HCT116 (cell line): ENCODE measurements around the gene M1AP. TPM values are rescaled to one million over a fixed set of nuclear protein-coding genes. Genes with fewer than 3 reads are reported as not detected.

Source experiments
- ATAC-seq: fragments of 200-7000 bp; cut with Tn5 transposase; 2 replicates; pipeline ENCODE4 v1.9.1; 2020; ENCODE audit warnings: mild to moderate bottlenecking, moderate library complexity
- BruUV-seq: library from RNA; stranded (reverse); fragments of 400-500 nt; replicated peaks from 2 replicates; lab custom pipeline; 2021; lab: Mats Ljungman, UMichigan
- CTCF ChIA-PET: fragments of 300-600 bp; sonication (Branson Sonifier 250); formaldehyde crosslinking; loops from one replicate; lab custom pipeline; 2021; ENCODE audit warnings: antibody characterized with exemption; lab: Charles Lee
- POLR2A ChIA-PET: fragments of 300-600, 350-600 bp; sonication (Branson Sonifier 250); formaldehyde crosslinking; loops from one replicate; lab custom pipeline; 2021; ENCODE audit warnings: antibody characterized with exemption; lab: Charles Lee
- RAD21 ChIA-PET, 2 experiments: fragments of 300-600 bp; sonication (Branson Sonifier 250); formaldehyde crosslinking; loops; one replicate each; lab custom pipeline; 2023; ENCODE audit warnings: low total read pairs in 2 of 2; ENCODE audit not compliant: uncharacterized antibody in 2 of 2, unreplicated experiment in 2 of 2, low non-redundant PET in 1 of 2; lab: Charles Lee
- DNase-seq: peaks from one replicate; pipeline ENCODE4 v3.0.0-alpha.2; 2010; ENCODE audit warnings: low read depth, low spot score
- H2AFZ ChIP-seq: fragments of 200-600 bp; shearing (Covaris generic), sonication (generic); 2 replicates; pipeline ENCODE4 v1.6.1; 2017; ENCODE audit warnings: low read depth, mixed run types, mixed read lengths, antibody characterized with exemption, low read length; ENCODE audit not compliant: poor library complexity, severe bottlenecking
- H3K27ac ChIP-seq: 2 replicates; pipeline ENCODE4 v1.5.1; 2012; ENCODE audit warnings: low read depth, low read length
- H3K27me3 ChIP-seq: fragments of 200-600 bp; sonication (generic); 2 replicates; pipeline ENCODE4 v1.6.1; 2016; ENCODE audit warnings: mixed run types, low read length, mixed read lengths; ENCODE audit not compliant: insufficient read depth
- H3K36me3 ChIP-seq, 2 experiments: fragments of 200-500 bp in 1 of 2; fragments of 200-600 bp in 1 of 2; sonication (Bioruptor generic) in 1 of 2; sonication (generic) in 1 of 2; 2 replicates each; pipeline versions ENCODE4 v1.5.1 to v1.6.1; 2014 to 2016; ENCODE audit warnings: low read length in 2 of 2, inconsistent platforms in 1 of 2, mixed read lengths in 1 of 2, mixed run types in 1 of 2; ENCODE audit not compliant: insufficient read depth in 2 of 2, control insufficient read depth in 1 of 2
- H3K4me1 ChIP-seq, 2 experiments: fragments of 200-600 bp in 1 of 2; sonication (generic) in 1 of 2; 2 replicates each; pipeline versions ENCODE4 v1.5.1 to v1.6.1; 2012 to 2017; ENCODE audit warnings: low read length in 2 of 2, inconsistent platforms in 1 of 2, mild to moderate bottlenecking in 1 of 2, mixed read lengths in 1 of 2, mixed run types in 1 of 2, moderate library complexity in 1 of 2; ENCODE audit not compliant: insufficient read depth in 2 of 2, control insufficient read depth in 1 of 2
- H3K4me2 ChIP-seq: fragments of 200-600 bp; sonication (generic); 2 replicates; pipeline ENCODE4 v1.6.1; 2017; ENCODE audit warnings: mixed run types, low read length, mixed read lengths
- H3K4me3 ChIP-seq, 2 experiments: fragments of 200-600 bp in 1 of 2; sonication (generic) in 1 of 2; replicated peaks in 1 of 2; 2 replicates each; pipeline ENCODE4 v1.5.1; 2011 to 2016; ENCODE audit warnings: low read length in 2 of 2, control low read depth in 1 of 2, low read depth in 1 of 2, mild to moderate bottlenecking in 1 of 2, mixed read lengths in 1 of 2, mixed run types in 1 of 2
- H3K79me2 ChIP-seq: fragments of 200-600 bp; sonication (generic); 2 replicates; pipeline ENCODE4 v1.6.1; 2017; ENCODE audit warnings: mild to moderate bottlenecking, mixed run types, low read length, moderate library complexity, mixed read lengths; ENCODE audit not compliant: insufficient read depth
- H3K9ac ChIP-seq: fragments of 200-600 bp; sonication (generic); 2 replicates; pipeline ENCODE4 v1.6.1; 2016; ENCODE audit warnings: low read length, mixed read lengths
- H3K9me2 ChIP-seq: fragments of 200-600 bp; sonication (generic), shearing (Covaris generic); 2 replicates; pipeline ENCODE4 v1.6.1; 2017; ENCODE audit warnings: mixed run types, mild to moderate bottlenecking, moderate library complexity; ENCODE audit not compliant: insufficient read depth
- H3K9me3 ChIP-seq, 2 experiments: fragments of 200-500 bp in 1 of 2; fragments of 200-600 bp in 1 of 2; sonication (Bioruptor generic) in 1 of 2; sonication (generic) in 1 of 2; 2 replicates each; pipeline ENCODE4 v1.6.1; 2014 to 2017; ENCODE audit warnings: low read length in 2 of 2, mixed read lengths in 2 of 2, inconsistent platforms in 1 of 2, low read depth in 1 of 2, mild to moderate bottlenecking in 1 of 2, mixed run types in 1 of 2, moderate library complexity in 1 of 2; ENCODE audit not compliant: control insufficient read depth in 1 of 2, insufficient read depth in 1 of 2
- H4K20me1 ChIP-seq: fragments of 200-600 bp; sonication (generic), shearing (Covaris generic); 2 replicates; pipeline ENCODE4 v1.6.1; 2017; ENCODE audit warnings: mixed run types, mild to moderate bottlenecking, moderate library complexity; ENCODE audit not compliant: insufficient read depth
- EGR1 ChIP-seq: IDR thresholded peaks from 2 replicates; pipeline ENCODE4 v1.6.1; 2012; ENCODE audit warnings: low read depth
- ELF1 ChIP-seq: IDR thresholded peaks from 2 replicates; pipeline ENCODE4 v1.6.1; 2012; ENCODE audit warnings: low read depth, borderline replicate concordance
- EZH2phosphoT487 ChIP-seq: fragments of 200-600 bp; IDR thresholded peaks from 2 replicates; pipeline ENCODE4 v1.6.1; 2018; ENCODE audit warnings: antibody characterized with exemption, borderline replicate concordance
- JUND ChIP-seq: IDR thresholded peaks from 2 replicates; pipeline ENCODE4 v1.6.1; 2012
- RAD21 ChIP-seq: IDR thresholded peaks from 2 replicates; pipeline ENCODE4 v1.6.1; 2012; ENCODE audit warnings: low read depth, mild to moderate bottlenecking
- SP1 ChIP-seq: IDR thresholded peaks from 2 replicates; pipeline ENCODE4 v1.6.1; 2012; ENCODE audit warnings: low read depth
- SRF ChIP-seq: IDR thresholded peaks from 2 replicates; pipeline ENCODE4 v1.6.1; 2012; ENCODE audit warnings: low read depth
- intact Hi-C: fragments of 100-400 bp; cut with micrococcal nuclease; formaldehyde crosslinking; loops from 2 replicates; pipeline ENCODE4 v1.10.0; 2022
- total RNA-seq: library from RNA; stranded (reverse); gene quantifications from one replicate; pipeline ENCODE4 v1.2.1, GENCODE V29; 2021; ENCODE audit not compliant: unreplicated experiment
- TF ChIP-seq, protein P1 (sequence below): IDR thresholded peaks from 2 replicates; pipeline ENCODE4 v1.6.1; 2012
- TF ChIP-seq, protein P2 (sequence below): IDR thresholded peaks from 2 replicates; pipeline ENCODE4 v1.6.1; 2012

M1AP gene
- total RNA-seq, 1 experiment from 2014 or later: 28.2 TPM

DNA sequence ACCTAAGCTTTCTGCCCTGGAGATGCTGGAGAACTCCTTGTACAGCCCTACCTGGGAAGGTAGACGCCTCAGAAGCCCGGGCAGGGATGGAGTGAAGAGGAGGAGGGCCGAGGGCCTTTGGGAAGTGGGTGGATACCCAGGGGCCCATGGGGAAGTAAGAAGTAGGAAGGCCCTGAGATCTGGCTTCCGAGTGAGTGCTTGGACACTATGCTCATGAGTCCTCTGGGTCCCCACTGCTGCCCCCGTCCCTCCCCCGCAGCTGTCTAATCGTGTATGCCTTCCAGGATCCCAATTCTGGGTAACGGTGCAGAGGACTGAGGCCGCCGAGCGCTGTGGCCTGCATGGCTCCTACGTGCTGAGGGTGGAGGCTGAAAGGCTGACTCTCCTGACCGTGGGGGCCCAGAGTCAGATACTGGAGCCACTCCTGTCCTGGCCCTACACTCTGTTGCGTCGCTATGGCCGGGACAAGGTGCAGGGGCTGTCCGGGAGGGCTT, 92.5 kb downstream of the M1AP start:
- peak overlapping the region; percentile 95 for H3K4me2 ChIP-seq
- H3K9ac ChIP-seq: peak overlapping the region; percentile 98
- intact Hi-C loops: no loop called here
- peaks cover 9% of the 10 kb centered on the region; the same call in 1 of the 2 replicates for H3K79me2 ChIP-seq
- ChIA-PET POLR2A (interaction anchor here (0.6 to 1.0 kb wide), 2 partner anchors 49 to 104 kb away, joined by 3 read pairs; partner anchors contain the start of gene PCGF1), RAD21 (no interaction called here), CTCF (no interaction called here)
- H3K4me1 ChIP-seq: peaks cover 10 to 36% of the 10 kb centered on the region in 2 experiments; a peak in 3 of 4 replicates
- no peaks in the 10 kb centered on the region for H4K20me1 ChIP-seq
- no peaks in the 10 kb centered on the region for H3K27me3 ChIP-seq
- H3K36me3 ChIP-seq: peaks cover 7 to 9% of the 10 kb centered on the region in 2 experiments; a peak in 3 of 4 replicates
- ATAC-seq (no peak), DNase-seq (no peak)
- BruUV-seq: no TSS peak
- H2AFZ ChIP-seq: no peak overlapping the region
- H3K27ac ChIP-seq: peak overlapping the region; percentile 90
- no peaks in the 10 kb centered on the region for H3K9me2 ChIP-seq
- no peaks in the 10 kb centered on the region for H3K9me3 ChIP-seq
- peak overlapping the region; percentile 93 to 97 for H3K4me3 ChIP-seq
- TF ChIP-seq EGR1: no peak

DNA sequence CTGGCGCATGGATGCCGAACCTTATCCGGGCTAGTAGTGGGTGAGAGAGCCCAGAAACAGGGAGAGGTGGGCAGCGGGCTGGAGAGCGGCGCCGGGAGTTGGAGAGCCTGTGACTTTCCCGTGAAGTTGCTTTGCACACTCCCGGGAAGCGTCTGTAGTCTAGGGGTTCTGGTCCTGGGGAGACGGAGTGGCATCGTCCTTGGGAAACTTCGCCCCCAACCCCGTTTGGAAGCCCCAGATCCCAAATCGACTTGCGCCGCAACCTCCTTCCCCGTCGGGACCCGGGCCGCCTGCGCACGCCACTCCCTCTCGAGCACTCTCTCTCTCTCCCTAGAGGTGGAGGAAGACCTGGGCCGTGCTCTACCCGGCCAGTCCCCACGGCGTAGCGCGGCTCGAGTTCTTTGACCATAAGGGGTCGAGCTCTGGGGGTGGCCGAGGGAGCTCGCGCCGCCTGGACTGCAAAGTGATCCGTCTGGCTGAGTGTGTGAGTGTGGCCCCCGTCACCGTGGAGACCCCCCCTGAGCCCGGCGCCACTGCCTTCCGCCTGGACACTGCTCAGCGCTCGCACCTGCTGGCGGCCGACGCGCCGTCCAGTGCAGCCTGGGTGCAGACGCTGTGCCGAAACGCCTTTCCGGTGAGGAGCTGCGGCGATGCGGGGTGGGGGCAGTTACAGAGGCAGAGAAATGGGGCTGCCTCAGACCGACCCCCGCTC, 93.2 kb downstream of the M1AP start:
- Histone ChIP-seq H3K4me1 (peaks cover 12 to 36% of the 10 kb centered on the region in 2 experiments; a peak in 3 of 4 replicates), H3K9ac (peak overlapping the region; percentile 98), H4K20me1 (no peaks in the 10 kb centered on the region), H3K4me2 (peak overlapping the region; percentile 95), H3K9me3 (no peaks in the 10 kb centered on the region), H2AFZ (no peak overlapping the region), H3K4me3 (peak overlapping the region; percentile 93 to 97), H3K27me3 (no peaks in the 10 kb centered on the region), H3K79me2 (peaks cover 16% of the 10 kb centered on the region; the same call in 1 of the 2 replicates), H3K36me3 (peaks cover 7 to 9% of the 10 kb centered on the region in 2 experiments; a peak in 3 of 4 replicates), H3K27ac (peak overlapping the region; percentile 90), H3K9me2 (no peaks in the 10 kb centered on the region)
- intact Hi-C loops: no loop called here
- ChIA-PET POLR2A (interaction anchor here (1.0 kb wide), 1 partner anchor 48 kb away, joined by 3 read pairs; the partner anchor contains the start of gene PCGF1), CTCF (no interaction called here), RAD21 (no interaction called here)
- ATAC-seq (peak; percentile 75), DNase-seq (no peak)
- BruUV-seq: no TSS peak
- no peak for TF ChIP-seq SP1
- no peak for TF ChIP-seq EGR1
- TF ChIP-seq ELF1: no peak
- TF ChIP-seq SRF: no peak
- TF ChIP-seq EZH2phosphoT487: no peak
- TF ChIP-seq, protein P1, sequence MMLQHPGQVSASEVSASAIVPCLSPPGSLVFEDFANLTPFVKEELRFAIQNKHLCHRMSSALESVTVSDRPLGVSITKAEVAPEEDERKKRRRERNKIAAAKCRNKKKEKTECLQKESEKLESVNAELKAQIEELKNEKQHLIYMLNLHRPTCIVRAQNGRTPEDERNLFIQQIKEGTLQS: no peak
- TF ChIP-seq, protein P2, sequence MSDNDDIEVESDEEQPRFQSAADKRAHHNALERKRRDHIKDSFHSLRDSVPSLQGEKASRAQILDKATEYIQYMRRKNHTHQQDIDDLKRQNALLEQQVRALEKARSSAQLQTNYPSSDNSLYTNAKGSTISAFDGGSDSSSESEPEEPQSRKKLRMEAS: no peak
- TF ChIP-seq JUND: no peak
- TF ChIP-seq RAD21: no peak
